Vagina (tissue), 2 donors: ENCODE measurements around the gene SLC7A4. TPM values are rescaled to one million over a fixed set of nuclear protein-coding genes. Genes with fewer than 3 reads are reported as not detected.

Experiments used
- DNase-seq, 2 donors: peaks; one replicate each; pipeline ENCODE4 v3.0.0-alpha.2; 2017; ENCODE audit errors: extremely low spot score in 2 of 2
- H3K27ac ChIP-seq: fragments of 200-600 bp; sonication (generic); one replicate; pipeline ENCODE4 v1.5.1; 2019
- H3K27me3 ChIP-seq: fragments of 200-600 bp; sonication (generic); one replicate; pipeline ENCODE4 v1.5.1; 2019
- H3K36me3 ChIP-seq, 2 donors: fragments of 200-600 bp; sonication (generic); one replicate each; pipeline ENCODE4 v1.5.1; 2017 to 2019
- H3K4me1 ChIP-seq: fragments of 200-600 bp; sonication (generic); one replicate; pipeline ENCODE4 v1.5.1; 2019
- H3K4me3 ChIP-seq, 2 donors: fragments of 200-600 bp; sonication (generic); 1 replicate in 1 of 2; 2 replicates in 1 of 2; pipeline ENCODE4 v1.5.1; 2016 to 2019
- H3K9me3 ChIP-seq: fragments of 200-600 bp; sonication (generic); one replicate; pipeline ENCODE4 v1.5.1; 2019
- POLR2A ChIP-seq, 2 donors: fragments of 450-650 bp; IDR thresholded peaks; one replicate each; pipeline ENCODE4 v1.6.1; 2017; ENCODE audit warnings: antibody characterized with exemption in 2 of 2, mild to moderate bottlenecking in 2 of 2, moderate library complexity in 2 of 2
- POLR2AphosphoS5 ChIP-seq, 2 donors: sonication (generic); formaldehyde crosslinking; IDR thresholded peaks; one replicate each; pipeline ENCODE4 v1.9.0; 2017; ENCODE audit warnings: antibody characterized with exemption in 2 of 2, mild to moderate bottlenecking in 2 of 2, low read depth in 1 of 2; ENCODE audit not compliant: insufficient read depth in 1 of 2
- intact Hi-C: fragments of 100-400 bp; cut with DNase I; formaldehyde crosslinking; loops from one replicate; pipeline ENCODE4 v1.15.1; 2023
- total RNA-seq: library from RNA; depleted of rRNA; stranded (reverse); fragments of >200 nt; gene quantifications from one replicate; pipeline ENCODE4 v1.2.3, GENCODE V29; 2016
- TF ChIP-seq, protein P1 (sequence below), 3 experiments: fragments of 450-650 bp in 2 of 3; fragments of 200-600 bp in 1 of 3; sonication (generic) in 1 of 3; IDR thresholded peaks; one replicate each; pipeline ENCODE4 v1.5.1; 2017 to 2019; ENCODE audit warnings: antibody characterized with exemption in 3 of 3, mild to moderate bottlenecking in 2 of 3, moderate library complexity in 2 of 3

SLC7A4 gene
- total RNA-seq, 1 donor from 2014 or later, result 0.98 TPM

DNA sequence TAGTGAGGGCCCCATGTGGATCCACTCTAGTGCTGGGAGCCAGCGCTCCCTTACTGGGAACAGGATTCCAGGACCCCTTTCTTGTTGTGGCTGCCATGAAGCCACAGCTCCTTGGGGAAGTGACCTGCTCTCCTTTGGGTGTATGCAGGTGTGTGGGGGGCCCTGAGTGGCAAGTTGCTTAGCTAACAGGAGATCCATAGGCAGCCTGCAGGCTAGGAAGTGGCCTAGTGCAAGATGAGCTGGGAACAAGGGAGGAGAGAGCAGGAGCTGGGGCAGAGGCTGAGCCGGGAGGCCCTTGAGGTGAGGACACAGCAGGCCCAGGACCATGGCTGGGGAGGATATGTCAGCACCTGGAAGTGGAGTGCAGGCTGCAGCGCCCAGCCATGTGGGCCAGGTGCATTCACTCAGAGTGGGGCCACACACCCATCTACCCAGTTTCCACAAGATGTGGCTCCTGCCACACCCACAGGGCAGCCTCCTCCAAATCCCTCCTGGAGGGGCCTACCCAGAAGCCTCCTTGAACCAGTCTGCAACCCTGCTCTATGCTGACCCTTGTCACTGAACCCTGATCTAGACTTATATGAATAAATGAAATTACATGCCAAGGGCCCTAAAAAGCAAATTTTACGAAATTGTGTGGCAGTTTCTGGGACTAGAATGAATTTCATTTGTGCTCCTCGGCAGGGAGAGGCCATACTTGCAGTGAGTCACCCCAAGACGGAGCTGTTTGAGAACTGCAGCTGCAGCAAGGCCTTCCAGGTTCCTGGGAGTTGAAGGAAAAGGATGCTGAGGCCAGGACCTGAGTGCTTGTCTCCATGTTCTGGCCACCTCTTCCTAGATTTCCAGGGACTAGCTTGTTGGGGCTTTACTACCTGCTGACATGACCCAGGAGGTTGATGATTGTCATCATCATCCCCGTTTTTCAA is 33.7 kb downstream of the SLC7A4 start:
- Histone ChIP-seq H3K9me3 (no peaks in the 10 kb centered on the region), H3K4me3 (no peak overlapping the region), H3K36me3 (peaks cover 0 to 32% of the 10 kb centered on the region in 2 donors), H3K27ac (no peak overlapping the region), H3K27me3 (no peaks in the 10 kb centered on the region), H3K4me1 (peaks cover 33% of the 10 kb centered on the region)
- no peak for TF ChIP-seq POLR2A (IDR thresholded peaks at IDR 0.05)
- TF ChIP-seq POLR2AphosphoS5 (IDR thresholded peaks at IDR 0.05; ENCODE audit: insufficient read depth in 1 of 2, low read depth in 1 of 2), result no peak
- TF ChIP-seq, protein P1, sequence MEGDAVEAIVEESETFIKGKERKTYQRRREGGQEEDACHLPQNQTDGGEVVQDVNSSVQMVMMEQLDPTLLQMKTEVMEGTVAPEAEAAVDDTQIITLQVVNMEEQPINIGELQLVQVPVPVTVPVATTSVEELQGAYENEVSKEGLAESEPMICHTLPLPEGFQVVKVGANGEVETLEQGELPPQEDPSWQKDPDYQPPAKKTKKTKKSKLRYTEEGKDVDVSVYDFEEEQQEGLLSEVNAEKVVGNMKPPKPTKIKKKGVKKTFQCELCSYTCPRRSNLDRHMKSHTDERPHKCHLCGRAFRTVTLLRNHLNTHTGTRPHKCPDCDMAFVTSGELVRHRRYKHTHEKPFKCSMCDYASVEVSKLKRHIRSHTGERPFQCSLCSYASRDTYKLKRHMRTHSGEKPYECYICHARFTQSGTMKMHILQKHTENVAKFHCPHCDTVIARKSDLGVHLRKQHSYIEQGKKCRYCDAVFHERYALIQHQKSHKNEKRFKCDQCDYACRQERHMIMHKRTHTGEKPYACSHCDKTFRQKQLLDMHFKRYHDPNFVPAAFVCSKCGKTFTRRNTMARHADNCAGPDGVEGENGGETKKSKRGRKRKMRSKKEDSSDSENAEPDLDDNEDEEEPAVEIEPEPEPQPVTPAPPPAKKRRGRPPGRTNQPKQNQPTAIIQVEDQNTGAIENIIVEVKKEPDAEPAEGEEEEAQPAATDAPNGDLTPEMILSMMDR (IDR thresholded peaks at IDR 0.05), result no peak
- intact Hi-C loops, result no loop called here
- no peak for DNase-seq

DNA sequence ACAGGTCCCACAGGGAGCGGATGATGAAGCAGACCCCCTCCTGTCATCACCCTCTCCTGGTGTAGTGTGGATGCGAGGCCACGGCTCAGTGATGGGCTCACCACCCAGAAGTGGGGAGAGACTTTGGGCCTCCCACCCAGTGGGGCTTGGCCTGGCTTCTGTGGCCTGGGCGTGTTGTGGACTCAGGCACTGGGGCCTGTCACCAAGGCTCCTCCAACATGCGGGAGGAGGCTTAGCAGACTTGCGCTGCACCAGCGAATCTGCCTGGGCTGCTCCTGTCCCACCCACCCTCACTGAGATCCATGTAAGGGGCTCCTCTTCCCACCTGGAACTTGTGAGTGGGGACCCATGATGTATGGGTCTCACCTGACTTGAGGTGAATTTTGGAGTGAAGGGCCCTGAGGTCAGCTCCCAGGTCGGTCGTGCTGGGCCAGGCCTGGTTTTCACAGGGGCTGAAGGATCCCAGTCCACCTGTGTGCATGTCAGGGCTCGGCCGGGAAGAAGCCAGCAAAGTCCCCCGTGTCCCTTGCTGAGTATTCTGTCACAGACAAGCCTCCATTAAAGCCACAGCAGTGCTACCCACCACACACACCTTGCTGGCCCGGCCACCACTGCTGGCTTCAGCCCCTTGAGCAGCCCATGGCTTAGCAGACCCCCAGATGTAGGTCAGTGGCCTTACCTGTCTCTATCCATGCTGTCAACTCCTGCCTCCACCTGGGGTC is 34.7 kb downstream of the SLC7A4 start:
- intact Hi-C loops, result no loop called here
- Histone ChIP-seq H3K27me3 (no peaks in the 10 kb centered on the region), H3K4me3 (no peak overlapping the region), H3K36me3 (peaks cover 0 to 35% of the 10 kb centered on the region in 2 donors), H3K27ac (no peak overlapping the region), H3K4me1 (peaks cover 23% of the 10 kb centered on the region), H3K9me3 (no peaks in the 10 kb centered on the region)
- TF ChIP-seq POLR2A (IDR thresholded peaks at IDR 0.05) (no peak), POLR2AphosphoS5 (IDR thresholded peaks at IDR 0.05; ENCODE audit: insufficient read depth in 1 of 2, low read depth in 1 of 2) (no peak)
- TF ChIP-seq, protein P1 (IDR thresholded peaks at IDR 0.05), result no peak
- no peak for DNase-seq

DNA sequence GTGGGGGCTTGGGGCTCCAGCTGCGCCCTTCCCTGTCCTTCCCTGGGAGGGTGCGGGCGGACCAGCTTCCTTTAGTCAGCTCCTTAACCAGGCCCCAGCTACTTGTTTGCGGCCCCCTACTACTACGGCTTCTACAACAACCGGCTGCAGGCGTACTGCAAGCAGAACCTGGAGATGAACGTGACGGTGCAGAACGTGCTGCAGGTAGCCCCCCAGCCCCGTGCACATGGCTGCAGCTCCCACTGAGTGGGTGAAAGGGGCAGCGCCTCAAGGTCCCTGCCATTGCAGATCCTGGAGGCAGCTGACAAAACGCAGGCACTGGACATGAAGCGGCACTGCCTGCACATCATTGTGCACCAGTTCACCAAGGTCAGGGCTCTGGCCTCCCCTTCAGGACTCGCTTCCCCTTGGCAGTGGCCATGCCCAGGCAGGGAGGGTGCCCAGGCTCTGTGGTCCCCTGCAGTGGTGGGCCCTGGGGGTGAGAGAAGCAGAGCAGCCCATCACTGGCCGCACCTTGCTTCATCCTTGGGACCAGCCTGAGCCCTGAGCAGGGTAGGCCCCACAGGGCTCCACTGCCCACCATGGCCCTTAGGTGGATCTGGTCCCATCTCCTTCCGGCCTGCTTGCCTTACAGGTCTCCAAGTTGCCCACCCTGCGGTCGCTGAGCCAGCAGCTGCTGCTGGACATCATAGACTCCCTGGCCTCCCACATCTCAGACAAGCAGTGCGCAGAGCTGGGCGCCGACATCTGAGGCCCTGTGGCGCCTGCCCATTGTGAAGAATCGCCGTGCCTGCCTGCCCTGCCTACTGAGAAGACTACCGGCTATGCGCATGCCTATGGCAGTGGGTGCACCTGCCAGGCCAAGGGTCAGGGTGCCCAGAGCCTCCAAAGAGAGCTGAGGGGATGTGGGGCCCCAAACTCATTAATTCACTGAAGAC is 35.5 kb downstream of the SLC7A4 start:
- H3K36me3 ChIP-seq, result peaks cover 0 to 44% of the 10 kb centered on the region in 2 donors
- no peak for DNase-seq
- TF ChIP-seq POLR2AphosphoS5 (IDR thresholded peaks at IDR 0.05; ENCODE audit: insufficient read depth in 1 of 2, low read depth in 1 of 2), result no peak
- TF ChIP-seq, protein P1 (IDR thresholded peaks at IDR 0.05), result no peak
- TF ChIP-seq POLR2A (IDR thresholded peaks at IDR 0.05), result no peak
- no peak overlapping the region for H3K27ac ChIP-seq
- peaks cover 22% of the 10 kb centered on the region for H3K4me1 ChIP-seq
- H3K4me3 ChIP-seq, result no peak overlapping the region
- H3K27me3 ChIP-seq, result no peaks in the 10 kb centered on the region
- H3K9me3 ChIP-seq, result no peaks in the 10 kb centered on the region
- intact Hi-C loops, result no loop called here

DNA sequence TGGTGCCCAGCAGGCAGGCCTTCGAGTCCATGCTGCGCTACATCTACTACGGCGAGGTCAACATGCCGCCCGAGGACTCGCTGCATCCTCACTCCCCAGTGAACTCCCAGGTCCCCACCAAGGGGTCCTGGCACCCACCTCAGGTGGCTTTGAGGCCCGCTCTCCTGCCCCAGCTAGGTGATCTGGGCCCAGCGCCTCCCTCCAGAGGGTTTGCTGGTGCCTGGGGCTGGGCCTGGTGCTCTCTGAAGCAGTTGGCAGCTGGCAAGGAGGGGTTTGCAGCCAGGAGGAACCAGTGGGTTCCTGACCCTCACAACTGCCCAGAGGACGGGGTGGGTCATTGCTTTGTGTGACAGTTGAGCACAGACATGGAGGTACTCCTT is 36.3 kb downstream of the SLC7A4 start:
- H3K36me3 ChIP-seq, result peaks cover 0 to 48% of the 10 kb centered on the region in 2 donors
- no peak for TF ChIP-seq POLR2AphosphoS5 (IDR thresholded peaks at IDR 0.05; ENCODE audit: insufficient read depth in 1 of 2, low read depth in 1 of 2)
- TF ChIP-seq POLR2A (IDR thresholded peaks at IDR 0.05), result no peak
- TF ChIP-seq, protein P1 (IDR thresholded peaks at IDR 0.05), result no peak

More for the DNA sequence above, 36.3 kb downstream of the SLC7A4 start:
- intact Hi-C loops, result no loop called here
- Histone ChIP-seq H3K27me3 (no peaks in the 10 kb centered on the region), H3K4me1 (peaks cover 18% of the 10 kb centered on the region), H3K27ac (no peak overlapping the region), H3K9me3 (no peaks in the 10 kb centered on the region), H3K4me3 (no peak overlapping the region)
- DNase-seq, result no peak
